Activated CD8-positive, alpha-beta memory T cell treated with anti-CD3 and anti-CD28 coated beads for 1 hour (primary cell): ENCODE results near the gene ROBO4.

Experiments
- DNase-seq, 2 donors: peaks; one replicate each; pipeline ENCODE4 v3.0.0-alpha.2; 2020; ENCODE audit warnings: low read depth in 1 of 2; ENCODE audit errors: extremely low read depth in 1 of 2

Gene ROBO4

GRCh38 chr11:124919898-124920297, 22.2 kb upstream of the ROBO4 start:
- DNase-seq = no peak

- DNase-seq = no peak
These were observed 21.3 kb upstream of the ROBO4 start, which contains the start of gene HEPN1 for GRCh38 chr11:124918950-124919349. Gene HEPN1, plus strand, starts transcription at chr11:124919250.

GRCh38 chr11:124917115-124917637, 19.5 kb upstream of the ROBO4 start:
- no peak for DNase-seq

- DNase-seq = no peak
These were observed 18.7 kb upstream of the ROBO4 start for GRCh38 chr11:124916370-124916710.

- DNase-seq = no peak
These were observed 18.1 kb upstream of the ROBO4 start for GRCh38 chr11:124915541-124916369.

- no peak for DNase-seq
These were observed 5.0 kb upstream of the ROBO4 start for GRCh38 chr11:124902616-124903015.

- DNase-seq = no peak
These were observed 2.8 kb upstream of the ROBO4 start for GRCh38 chr11:124900464-124900863.

GRCh38 chr11:124899383-124900145, 1.9 kb upstream of the ROBO4 start:
- DNase-seq = no peak

- DNase-seq = no peak
These were observed 1.0 kb upstream of the ROBO4 start for GRCh38 chr11:124898711-124899110.

- DNase-seq = no peak
These were observed 607 bp upstream of the ROBO4 start for GRCh38 chr11:124898263-124898680.

- no peak for DNase-seq
These were observed 759 bp downstream of the ROBO4 start for GRCh38 chr11:124896821-124897391.

- DNase-seq = no peak
These were observed 1.5 kb downstream of the ROBO4 start for GRCh38 chr11:124896071-124896750.

GRCh38 chr11:124895471-124895971, 2.1 kb downstream of the ROBO4 start:
- DNase-seq = no peak

GRCh38 chr11:124894606-124895430, 2.8 kb downstream of the ROBO4 start:
- no peak for DNase-seq

GRCh38 chr11:124893781-124894401, 3.8 kb downstream of the ROBO4 start:
- DNase-seq = no peak

GRCh38 chr11:124892750-124893454, 4.8 kb downstream of the ROBO4 start:
- DNase-seq = no peak

- no peak for DNase-seq
These were observed 5.5 kb downstream of the ROBO4 start for GRCh38 chr11:124892146-124892545.

GRCh38 chr11:124891373-124891861, 6.2 kb downstream of the ROBO4 start:
- no peak for DNase-seq
